OCI-LY3 (cell line): ENCODE results near the gene NAP1L1.
"Not testable (repeated sequence)": the region's sequence is repeated elsewhere in the genome, so short reads cannot be mapped to it uniquely, and the experiment has no call there.

Experiments
- H2AFZ ChIP-seq: fragments of 200-600, 300-600 bp; shearing (Covaris generic); 2 replicates; pipeline ENCODE4 v1.6.0; 2014; ENCODE audit warnings: antibody characterized with exemption, low read depth, low read length
- H3K27ac ChIP-seq: fragments of 200-600, 300-600 bp; sonication (generic); 2 replicates; pipeline ENCODE4 v1.5.1; 2014; ENCODE audit warnings: mild to moderate bottlenecking, low read length, moderate library complexity, mixed read lengths
- H3K27me3 ChIP-seq: fragments of 200-600, 300-600 bp; sonication (generic); 2 replicates; pipeline ENCODE4 v1.6.1; 2014; ENCODE audit warnings: low read depth, low read length, mixed read lengths
- H3K36me3 ChIP-seq: fragments of 200-600, 300-600 bp; sonication (generic); replicated peaks from 2 replicates; pipeline ENCODE3; 2014; ENCODE audit warnings: low read depth, low read length, mixed read lengths
- H3K4me1 ChIP-seq: fragments of 300-600, 200-600 bp; sonication (generic); 2 replicates; pipeline ENCODE4 v1.6.1; 2014; ENCODE audit warnings: low read length, mixed read lengths
- H3K4me2 ChIP-seq: fragments of 200-600, 300-600 bp; sonication (generic); 2 replicates; pipeline ENCODE4 v1.6.1; 2014; ENCODE audit warnings: low read length, mixed read lengths
- H3K4me3 ChIP-seq: fragments of 300-600, 200-600 bp; sonication (generic); 2 replicates; pipeline ENCODE4 v1.5.1; 2014; ENCODE audit warnings: antibody characterized with exemption, mild to moderate bottlenecking, low read length, moderate library complexity
- H3K79me2 ChIP-seq: fragments of 300-600, 200-600 bp; shearing (Covaris generic); 2 replicates; pipeline ENCODE4 v1.6.1; 2014; ENCODE audit warnings: mild to moderate bottlenecking, low read length, mixed read lengths
- H3K9ac ChIP-seq: fragments of 300-600, 200-600 bp; shearing (Covaris generic); 2 replicates; pipeline ENCODE4 v1.6.0; 2014; ENCODE audit warnings: mild to moderate bottlenecking, low read length, moderate library complexity
- H3K9me3 ChIP-seq: fragments of 200-600, 300-600 bp; shearing (Covaris generic); 2 replicates; pipeline ENCODE4 v1.6.1; 2014; ENCODE audit warnings: low read length, mixed read lengths; ENCODE audit not compliant: insufficient read depth
- H4K20me1 ChIP-seq: fragments of 200-600, 300-600 bp; sonication (generic); 2 replicates; pipeline ENCODE4 v1.6.1; 2016; ENCODE audit warnings: low read length, mixed read lengths; ENCODE audit not compliant: insufficient read depth
- EZH2phosphoT487 ChIP-seq: fragments of 200-600 bp; shearing (Covaris generic); IDR thresholded peaks from 2 replicates; pipeline ENCODE4 v1.6.1; 2018; ENCODE audit warnings: antibody characterized with exemption, mixed run types, low read depth
- TF ChIP-seq, protein P1 (sequence below): fragments of 200-600, 300-600 bp; sonication (generic); IDR thresholded peaks from 2 replicates; pipeline ENCODE4 v1.5.1; 2014; ENCODE audit warnings: antibody characterized with exemption, low read length, low read depth

The NAP1L1 gene

GRCh38 chr12:75994069-75994740, 90.3 kb downstream of the NAP1L1 start:
- Histone ChIP-seq H3K4me3 (no peak overlapping the region), H3K79me2 (no peaks in the 10 kb centered on the region), H3K4me2 (no peak overlapping the region), H2AFZ (no peak overlapping the region), H3K4me1 (no peaks in the 10 kb centered on the region), H3K9me3 (no peaks in the 10 kb centered on the region), H3K9ac (no peak overlapping the region), H3K27me3 (no peaks in the 10 kb centered on the region), H3K36me3 (no peaks in the 10 kb centered on the region), H4K20me1 (no peaks in the 10 kb centered on the region), H3K27ac (no peak overlapping the region)
- TF ChIP-seq EZH2phosphoT487, result no peak
- TF ChIP-seq, protein P1, sequence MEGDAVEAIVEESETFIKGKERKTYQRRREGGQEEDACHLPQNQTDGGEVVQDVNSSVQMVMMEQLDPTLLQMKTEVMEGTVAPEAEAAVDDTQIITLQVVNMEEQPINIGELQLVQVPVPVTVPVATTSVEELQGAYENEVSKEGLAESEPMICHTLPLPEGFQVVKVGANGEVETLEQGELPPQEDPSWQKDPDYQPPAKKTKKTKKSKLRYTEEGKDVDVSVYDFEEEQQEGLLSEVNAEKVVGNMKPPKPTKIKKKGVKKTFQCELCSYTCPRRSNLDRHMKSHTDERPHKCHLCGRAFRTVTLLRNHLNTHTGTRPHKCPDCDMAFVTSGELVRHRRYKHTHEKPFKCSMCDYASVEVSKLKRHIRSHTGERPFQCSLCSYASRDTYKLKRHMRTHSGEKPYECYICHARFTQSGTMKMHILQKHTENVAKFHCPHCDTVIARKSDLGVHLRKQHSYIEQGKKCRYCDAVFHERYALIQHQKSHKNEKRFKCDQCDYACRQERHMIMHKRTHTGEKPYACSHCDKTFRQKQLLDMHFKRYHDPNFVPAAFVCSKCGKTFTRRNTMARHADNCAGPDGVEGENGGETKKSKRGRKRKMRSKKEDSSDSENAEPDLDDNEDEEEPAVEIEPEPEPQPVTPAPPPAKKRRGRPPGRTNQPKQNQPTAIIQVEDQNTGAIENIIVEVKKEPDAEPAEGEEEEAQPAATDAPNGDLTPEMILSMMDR, result no peak

- H2AFZ ChIP-seq, result no peak overlapping the region
- H3K9me3 ChIP-seq, result no peaks in the 10 kb centered on the region
- H3K36me3 ChIP-seq, result no peaks in the 10 kb centered on the region
- no peaks in the 10 kb centered on the region for H4K20me1 ChIP-seq
- no peak overlapping the region for H3K4me2 ChIP-seq
- TF ChIP-seq, protein P1, result no peak
- TF ChIP-seq EZH2phosphoT487, result no peak
- H3K79me2 ChIP-seq, result no peaks in the 10 kb centered on the region
- no peak overlapping the region for H3K9ac ChIP-seq
- H3K27ac ChIP-seq, result no peak overlapping the region
- no peaks in the 10 kb centered on the region for H3K27me3 ChIP-seq
- no peak overlapping the region for H3K4me3 ChIP-seq
- H3K4me1 ChIP-seq, result peaks cover 2% of the 10 kb centered on the region
These were observed 92.7 kb downstream of the NAP1L1 start for GRCh38 chr12:75991753-75992152.

- Histone ChIP-seq H3K79me2 (no peaks in the 10 kb centered on the region), H3K27ac (no peak overlapping the region), H3K4me3 (no peak overlapping the region), H3K4me1 (peaks cover 16% of the 10 kb centered on the region), H3K27me3 (no peaks in the 10 kb centered on the region), H2AFZ (no peak overlapping the region), H3K36me3 (no peaks in the 10 kb centered on the region), H3K4me2 (no peak overlapping the region), H4K20me1 (no peaks in the 10 kb centered on the region), H3K9ac (no peak overlapping the region), H3K9me3 (no peaks in the 10 kb centered on the region)
- no peak for TF ChIP-seq EZH2phosphoT487
- TF ChIP-seq, protein P1, result no peak
These were observed 94.1 kb downstream of the NAP1L1 start for GRCh38 chr12:75990189-75990912.

- Histone ChIP-seq H3K27me3 (peaks cover 13% of the 10 kb centered on the region), H3K4me1 (peaks cover 23% of the 10 kb centered on the region)
- not testable (repeated sequence) for H3K9ac ChIP-seq, H3K36me3 ChIP-seq, H3K4me3 ChIP-seq, H3K9me3 ChIP-seq, H3K27ac ChIP-seq, H4K20me1 ChIP-seq, H3K4me2 ChIP-seq, H3K79me2 ChIP-seq, H2AFZ ChIP-seq
These were observed 96.8 kb downstream of the NAP1L1 start for GRCh38 chr12:75987709-75988108.
